ENCODE results near the gene SH3BP1. TPM values are rescaled to one million over a fixed set of nuclear protein-coding genes. Genes with fewer than 3 reads are reported as not detected.

Gene SH3BP1
- total and polyA plus RNA-seq, 9 of the 15 experiments (the other 6 are each of a cell fraction or from before 2014, with no cell fraction given) = 0.10 to 36.2 (median 10.4) TPM

- TF ChIP-seq ZNF140 (CRISPR knock-in tag; IDR thresholded peaks at IDR 0.05) (no peak), RUNX1 (IDR thresholded peaks at IDR 0.05; ENCODE audit: low read depth) (no peak), HNRNPH1 (optimal IDR thresholded peaks at IDR 0.05; ENCODE audit: low read depth, low read length) (no peak), ZNF507 (tag; conservative IDR thresholded peaks at IDR 0.05) (no peak), EP300 (IDR thresholded peaks at IDR 0.05; ENCODE audit: low read length) (no peak), HMG20B (CRISPR knock-in tag; IDR thresholded peaks at IDR 0.05) (no peak), CSDE1 (IDR thresholded peaks at IDR 0.05) (no peak), ZBTB2 (IDR thresholded peaks at IDR 0.05) (peak; percentile 82; the same call in 1 of the 2 replicates), PHB2 (IDR thresholded peaks at IDR 0.05; ENCODE audit: low read depth) (no peak), SAFB (IDR thresholded peaks at IDR 0.05; ENCODE audit: borderline replicate concordance, low read depth, low read length) (no peak), ZBTB26 (CRISPR knock-in tag; IDR thresholded peaks at IDR 0.05) (0 out of 2 replicates have a peak, but pooled peaks have one; percentile 42), CUX1 (CRISPR knock-in tag; IDR thresholded peaks at IDR 0.05) (no peak), ZBTB7A (IDR thresholded peaks at IDR 0.05; ENCODE audit: borderline replicate concordance, control insufficient read depth, low read depth, low read length) (peak; percentile 97), MYBL2 (IDR thresholded peaks at IDR 0.05; ENCODE audit: low read depth) (no peak), MYBL2 (CRISPR knock-in tag; IDR thresholded peaks at IDR 0.05; ENCODE audit: borderline replicate concordance) (no peak), NBN (IDR thresholded peaks at IDR 0.05; ENCODE audit: low read depth) (peak; percentile 77; the same call in 1 of the 2 replicates), PRDM10 (IDR thresholded peaks at IDR 0.05; ENCODE audit: partially characterized antibody) (no peak)
These were observed 30.8 kb upstream of the SH3BP1 start, which contains the start of gene GGA1 (continued) for GRCh38 chr22:37608477-37609239.
